ENCODE data around the gene DSTYK. TPM values are rescaled to one million over a fixed set of nuclear protein-coding genes. Genes with fewer than 3 reads are reported as not detected.

The DSTYK gene
- total and polyA plus RNA-seq, 3 experiments from 2014 or later, result 8.6 to 13.4 (median 12.9) TPM

GRCh38 chr1:205255941-205256780 lies 44.7 kb upstream of the DSTYK start:
- H3K9me3 Mint-ChIP-seq, result no peaks in the 10 kb centered on the region
- CTCF ChIA-PET, result interaction anchor here (0.7 to 37.5 kb wide), 34 partner anchors 9 to 369 kb away, joined by 3 to 1351 read pairs (median 5); partner anchors contain the start of genes DSTYK, NUAK2, RBBP5 and TMCC2
- H3K36me3 Mint-ChIP-seq, result no peaks in the 10 kb centered on the region
- Histone ChIP-seq H3K27ac (ENCODE audit: low read depth, low read length) (no peak overlapping the region), H3K36me3 (ENCODE audit: insufficient read depth, low read length) (no peaks in the 10 kb centered on the region), H3K4me1 (ENCODE audit: insufficient read depth, low read length) (no peaks in the 10 kb centered on the region), H3K9me3 (ENCODE audit: low read length) (no peaks in the 10 kb centered on the region), H3K4me3 (ENCODE audit: low read length) (no peak overlapping the region), H3K27me3 (ENCODE audit: insufficient read depth, low read length, poor library complexity, severe bottlenecking) (no peaks in the 10 kb centered on the region)
- peak; percentile 68 to 86 (median 71) for DNase-seq
- peaks cover 0 to 2% (median 0%) of the 10 kb centered on the region in 3 donors for H3K4me1 Mint-ChIP-seq
- POLR2A ChIA-PET, result no interaction called here
- peak overlapping the region in 1 of 8 donors; percentile 57 for H3K27ac Mint-ChIP-seq
- no peak overlapping the region for H3K4me3 Mint-ChIP-seq
- H3K27me3 Mint-ChIP-seq, result no peaks in the 10 kb centered on the region

GRCh38 chr1:205251576-205251975 lies 40.1 kb upstream of the DSTYK start:
- Histone ChIP-seq H3K36me3 (ENCODE audit: insufficient read depth, low read length) (no peaks in the 10 kb centered on the region), H3K4me1 (ENCODE audit: insufficient read depth, low read length) (no peaks in the 10 kb centered on the region), H3K27ac (ENCODE audit: low read depth, low read length) (no peak overlapping the region), H3K27me3 (ENCODE audit: insufficient read depth, low read length, poor library complexity, severe bottlenecking) (no peaks in the 10 kb centered on the region), H3K4me3 (ENCODE audit: low read length) (no peak overlapping the region), H3K9me3 (ENCODE audit: low read length) (no peaks in the 10 kb centered on the region)
- POLR2A ChIA-PET, result interaction anchor here (0.5 kb wide), 1 partner anchor 394 kb away, joined by 5 read pairs; no protein-coding TSS in a partner anchor
- no peak for DNase-seq
- Mint-ChIP-seq H3K27ac (no peak overlapping the region), H3K9me3 (no peaks in the 10 kb centered on the region), H3K4me1 (peaks cover 0 to 2% (median 0%) of the 10 kb centered on the region in 3 donors), H3K27me3 (no peaks in the 10 kb centered on the region), H3K36me3 (no peaks in the 10 kb centered on the region), H3K4me3 (no peak overlapping the region)
- CTCF ChIA-PET, result interaction anchor here (1.5 kb wide), 1 partner anchor 24 kb away, joined by 4 read pairs; the partner anchor contains the start of gene TMCC2

- ChIA-PET POLR2A (no interaction called here), CTCF (interaction anchor here (0.5 to 1.5 kb wide), 4 partner anchors 16 to 75 kb away, joined by 3 to 5 read pairs (median 4); partner anchors contain the start of gene TMCC2)
- Mint-ChIP-seq H3K4me1 (peaks cover 0 to 4% (median 0%) of the 10 kb centered on the region in 3 donors), H3K4me3 (no peak overlapping the region), H3K9me3 (no peaks in the 10 kb centered on the region), H3K27ac (peak overlapping the region in 1 of 8 donors; percentile 32), H3K36me3 (no peaks in the 10 kb centered on the region), H3K27me3 (no peaks in the 10 kb centered on the region)
- H3K4me1 ChIP-seq (ENCODE audit: insufficient read depth, low read length), result no peaks in the 10 kb centered on the region
- H3K27me3 ChIP-seq (ENCODE audit: insufficient read depth, low read length, poor library complexity, severe bottlenecking), result no peaks in the 10 kb centered on the region
- no peaks in the 10 kb centered on the region for H3K36me3 ChIP-seq (ENCODE audit: insufficient read depth, low read length)
- H3K27ac ChIP-seq (ENCODE audit: low read depth, low read length), result no peak overlapping the region
- no peak for DNase-seq
- no peak overlapping the region for H3K4me3 ChIP-seq (ENCODE audit: low read length)
- H3K9me3 ChIP-seq (ENCODE audit: low read length), result no peaks in the 10 kb centered on the region
Measured at GRCh38 chr1:205250699-205251098, 39.2 kb upstream of the DSTYK start.

DNA sequence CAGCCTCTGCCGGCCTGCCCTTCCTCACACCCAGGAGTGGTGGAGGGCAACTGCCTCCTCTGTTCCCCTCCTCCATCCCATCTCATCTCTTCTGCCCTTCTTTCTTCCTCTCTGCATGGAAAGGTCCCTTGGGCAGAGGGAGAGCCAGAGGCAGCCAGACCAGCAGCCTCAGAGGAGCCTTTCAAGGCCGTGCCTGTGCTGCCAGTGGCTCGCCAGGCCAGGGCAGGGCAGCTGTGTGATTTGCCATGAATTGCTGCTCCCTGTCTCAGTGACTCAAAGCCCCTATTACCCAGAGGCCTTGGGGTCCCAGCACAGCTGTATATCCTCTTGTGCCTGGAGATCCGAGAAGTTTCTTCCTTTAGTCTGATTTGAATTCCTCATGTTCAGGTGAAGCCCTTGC lies 38.1 kb upstream of the DSTYK start:
- CTCF ChIA-PET, result interaction anchor here (1.1 kb wide), 1 partner anchor 76 kb away, joined by 3 read pairs; no protein-coding TSS in a partner anchor
- H3K36me3 Mint-ChIP-seq, result no peaks in the 10 kb centered on the region
- no peak for DNase-seq
- POLR2A ChIA-PET, result no interaction called here
- no peaks in the 10 kb centered on the region for H3K9me3 Mint-ChIP-seq
- no peaks in the 10 kb centered on the region for H3K36me3 ChIP-seq (ENCODE audit: insufficient read depth, low read length)
- H3K9me3 ChIP-seq (ENCODE audit: low read length), result no peaks in the 10 kb centered on the region
- no peaks in the 10 kb centered on the region for H3K27me3 Mint-ChIP-seq
- H3K4me3 ChIP-seq (ENCODE audit: low read length), result no peak overlapping the region
- no peaks in the 10 kb centered on the region for H3K27me3 ChIP-seq (ENCODE audit: insufficient read depth, low read length, poor library complexity, severe bottlenecking)
- peaks cover 0 to 4% (median 0%) of the 10 kb centered on the region in 3 donors for H3K4me1 Mint-ChIP-seq
- H3K27ac Mint-ChIP-seq, result no peak overlapping the region
- H3K4me1 ChIP-seq (ENCODE audit: insufficient read depth, low read length), result no peaks in the 10 kb centered on the region
- H3K4me3 Mint-ChIP-seq, result no peak overlapping the region
- no peak overlapping the region for H3K27ac ChIP-seq (ENCODE audit: low read depth, low read length)

DNA sequence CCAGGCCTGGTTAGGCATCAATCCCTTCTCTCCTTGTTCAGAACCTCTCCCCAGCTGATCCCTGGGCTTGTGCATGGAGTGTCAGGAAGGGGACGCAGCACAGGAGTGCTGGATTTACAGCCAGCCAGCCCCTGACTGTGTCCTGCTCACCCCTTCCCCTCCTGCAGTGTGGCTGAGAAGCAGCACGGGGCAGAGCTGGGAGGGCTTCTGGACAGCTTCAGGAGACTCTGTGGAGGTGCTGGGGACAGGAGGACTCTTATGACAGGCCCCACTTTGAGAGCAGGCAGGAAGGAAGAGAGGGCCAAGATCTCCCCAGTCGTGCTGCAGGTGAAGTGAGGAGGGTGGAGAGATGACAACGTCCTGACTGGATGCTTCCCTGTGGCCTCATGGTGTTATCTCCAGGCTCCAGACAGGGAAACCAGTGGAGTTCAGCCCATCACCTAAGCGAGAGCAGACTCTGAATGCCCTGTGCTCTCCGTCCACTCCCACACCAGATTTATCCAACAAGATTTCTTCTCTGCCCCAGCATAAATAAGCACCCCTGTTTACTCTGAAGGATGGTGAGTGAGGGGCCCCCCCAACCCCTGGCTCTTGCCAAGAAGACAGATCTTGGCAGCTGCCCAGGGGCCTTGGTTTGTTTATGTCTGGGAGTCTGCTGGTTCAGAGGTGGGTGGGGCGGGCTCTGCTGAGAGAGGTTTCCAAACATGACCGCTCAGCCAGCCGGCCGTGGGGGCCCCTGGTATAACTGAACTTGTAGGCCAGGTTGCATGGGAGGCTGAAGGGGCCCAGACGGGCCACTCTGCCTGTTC lies 37.5 kb upstream of the DSTYK start:
- CTCF ChIA-PET, result no interaction called here
- no peak overlapping the region for H3K4me3 Mint-ChIP-seq
- POLR2A ChIA-PET, result no interaction called here

GRCh38 chr1:205247130-205247921 lies 35.8 kb upstream of the DSTYK start:
- peak in 1 of 5 donors; percentile 25 for DNase-seq
- Mint-ChIP-seq H3K4me1 (peaks cover 0 to 4% (median 0%) of the 10 kb centered on the region in 3 donors), H3K36me3 (no peaks in the 10 kb centered on the region), H3K27ac (no peak overlapping the region), H3K9me3 (no peaks in the 10 kb centered on the region), H3K27me3 (no peaks in the 10 kb centered on the region), H3K4me3 (peak overlapping the region in 1 of 7 donors; percentile 21)
- Histone ChIP-seq H3K27ac (ENCODE audit: low read depth, low read length) (no peak overlapping the region), H3K9me3 (ENCODE audit: low read length) (no peaks in the 10 kb centered on the region), H3K27me3 (ENCODE audit: insufficient read depth, low read length, poor library complexity, severe bottlenecking) (no peaks in the 10 kb centered on the region), H3K4me1 (ENCODE audit: insufficient read depth, low read length) (no peaks in the 10 kb centered on the region), H3K36me3 (ENCODE audit: insufficient read depth, low read length) (no peaks in the 10 kb centered on the region), H3K4me3 (ENCODE audit: low read length) (no peak overlapping the region)
- POLR2A ChIA-PET, result no interaction called here
- CTCF ChIA-PET, result interaction anchor here (0.9 to 3.2 kb wide), 3 partner anchors 9 to 271 kb away, joined by 3 to 21 read pairs (median 3); no protein-coding TSS in a partner anchor

More for the DNA sequence above, 37.5 kb upstream of the DSTYK start:
- Histone ChIP-seq H3K27me3 (ENCODE audit: insufficient read depth, low read length, poor library complexity, severe bottlenecking) (no peaks in the 10 kb centered on the region), H3K27ac (ENCODE audit: low read depth, low read length) (no peak overlapping the region), H3K4me1 (ENCODE audit: insufficient read depth, low read length) (no peaks in the 10 kb centered on the region), H3K36me3 (ENCODE audit: insufficient read depth, low read length) (no peaks in the 10 kb centered on the region), H3K9me3 (ENCODE audit: low read length) (no peaks in the 10 kb centered on the region), H3K4me3 (ENCODE audit: low read length) (no peak overlapping the region)
- no peaks in the 10 kb centered on the region for H3K36me3 Mint-ChIP-seq
- no peak for DNase-seq
- no peaks in the 10 kb centered on the region for H3K27me3 Mint-ChIP-seq
- H3K27ac Mint-ChIP-seq, result peak overlapping the region in 1 of 8 donors; percentile 88
- H3K9me3 Mint-ChIP-seq, result no peaks in the 10 kb centered on the region
- H3K4me1 Mint-ChIP-seq, result peaks cover 0 to 4% (median 0%) of the 10 kb centered on the region in 3 donors

DNA sequence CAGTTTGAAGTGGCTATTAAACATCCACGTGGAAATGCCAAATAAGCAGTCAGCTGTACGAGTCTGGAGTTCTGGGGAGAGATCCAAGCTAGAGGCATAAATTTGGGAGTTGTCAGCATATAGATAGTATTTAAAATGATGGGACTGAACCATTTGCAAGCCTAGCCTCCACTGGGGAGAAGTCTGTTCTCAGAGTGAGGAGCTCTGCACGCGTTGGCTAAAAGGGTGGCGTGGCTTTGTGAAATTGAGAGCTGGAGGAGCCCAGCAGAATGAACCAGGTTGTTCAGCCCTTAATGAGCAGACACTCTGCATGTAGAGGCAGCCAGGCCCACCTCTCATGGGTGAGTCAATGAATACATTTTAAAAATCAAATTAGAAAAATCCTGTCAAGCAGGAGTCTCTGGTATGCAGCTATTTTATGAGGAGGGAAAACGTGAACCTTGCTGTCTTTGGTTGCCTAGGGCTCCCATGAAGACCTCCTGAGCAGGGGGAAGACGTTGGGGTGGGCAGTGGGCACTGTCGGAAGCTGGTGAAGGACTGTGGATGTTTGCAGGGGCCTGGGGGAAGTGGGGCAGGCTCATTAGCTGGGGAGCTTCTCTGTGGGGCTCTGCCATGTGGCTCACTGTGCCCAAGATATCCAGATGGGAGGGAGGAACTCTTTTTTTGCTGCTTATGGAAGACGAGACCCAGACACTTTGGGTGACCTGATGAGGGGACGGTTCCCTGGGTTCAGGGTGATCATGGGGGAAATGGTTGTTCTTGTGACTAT lies 35.0 kb upstream of the DSTYK start:
- ChIA-PET CTCF (interaction anchor here (0.9 to 3.2 kb wide), 3 partner anchors 10 to 270 kb away, joined by 3 to 21 read pairs (median 3); no protein-coding TSS in a partner anchor), POLR2A (interaction anchor here (0.6 to 0.7 kb wide), 2 partner anchors 18 to 167 kb away, joined by 3 to 4 read pairs; no protein-coding TSS in a partner anchor)
- Histone ChIP-seq H3K27ac (ENCODE audit: low read depth, low read length) (no peak overlapping the region), H3K27me3 (ENCODE audit: insufficient read depth, low read length, poor library complexity, severe bottlenecking) (no peaks in the 10 kb centered on the region), H3K36me3 (ENCODE audit: insufficient read depth, low read length) (no peaks in the 10 kb centered on the region), H3K9me3 (ENCODE audit: low read length) (no peaks in the 10 kb centered on the region), H3K4me3 (ENCODE audit: low read length) (no peak overlapping the region), H3K4me1 (ENCODE audit: insufficient read depth, low read length) (no peaks in the 10 kb centered on the region)
- no peak for DNase-seq
- Mint-ChIP-seq H3K4me1 (peaks cover 0 to 4% (median 0%) of the 10 kb centered on the region in 3 donors), H3K36me3 (peaks cover 0 to 2% (median 0%) of the 10 kb centered on the region in 3 donors), H3K9me3 (no peaks in the 10 kb centered on the region), H3K27ac (no peak overlapping the region), H3K4me3 (no peak overlapping the region), H3K27me3 (no peaks in the 10 kb centered on the region)

Data from CD8-positive, alpha-beta memory T cell (primary cell).